HG02852 (cell line): ENCODE measurements around the gene ENO4.
A peak's percentile ranks its signal among the peaks of the same experiment; 100 is the strongest.

ENCODE experiments used
- ATAC-seq: cut with Tn5 transposase; IDR thresholded peaks from one replicate; pipeline ENCODE4 v1.9.1; 2021; ENCODE audit warnings: mild to moderate bottlenecking, moderate library complexity; ENCODE audit not compliant: unreplicated experiment

ENO4 gene

GRCh38 chr10:116828116-116828515 lies 21.2 kb upstream of the ENO4 start:
- ATAC-seq: no peak

GRCh38 chr10:116829711-116830110 lies 19.6 kb upstream of the ENO4 start:
- ATAC-seq: no peak

- ATAC-seq: no peak
These were observed 18.2 kb upstream of the ENO4 start for GRCh38 chr10:116831086-116831485.

- ATAC-seq: no peak
These were observed 17.5 kb upstream of the ENO4 start for GRCh38 chr10:116831790-116832189.

GRCh38 chr10:116833986-116834985 lies 15.0 kb upstream of the ENO4 start:
- ATAC-seq: no peak

GRCh38 chr10:116835658-116836057 lies 13.6 kb upstream of the ENO4 start:
- ATAC-seq: no peak

- no peak for ATAC-seq
These were observed 13.2 kb upstream of the ENO4 start for GRCh38 chr10:116836083-116836482.

- no peak for ATAC-seq
These were observed 12.3 kb upstream of the ENO4 start for GRCh38 chr10:116836902-116837523.

- peak; percentile 89 for ATAC-seq
These were observed 11.1 kb upstream of the ENO4 start for GRCh38 chr10:116838143-116838725.

GRCh38 chr10:116840389-116841075 lies 8.8 kb upstream of the ENO4 start:
- no peak for ATAC-seq

- ATAC-seq: no peak
These were observed 3.5 kb upstream of the ENO4 start for GRCh38 chr10:116845823-116846222.

- peak; percentile 79 for ATAC-seq
These were observed 1.0 kb upstream of the ENO4 start for GRCh38 chr10:116848032-116848943.

GRCh38 chr10:116848944-116849247 lies 403 bp upstream of the ENO4 start:
- no peak for ATAC-seq

GRCh38 chr10:116850058-116850611 lies 836 bp downstream of the ENO4 start:
- no peak for ATAC-seq

GRCh38 chr10:116852246-116852645 lies 2.9 kb downstream of the ENO4 start:
- no peak for ATAC-seq

- ATAC-seq: no peak
These were observed 4.0 kb downstream of the ENO4 start for GRCh38 chr10:116853287-116853686.

GRCh38 chr10:116853701-116854100 lies 4.4 kb downstream of the ENO4 start:
- no peak for ATAC-seq

- no peak for ATAC-seq
These were observed 7.9 kb downstream of the ENO4 start for GRCh38 chr10:116857156-116857555.

- ATAC-seq: no peak
These were observed 12.5 kb downstream of the ENO4 start for GRCh38 chr10:116861796-116862195.

- ATAC-seq: no peak
These were observed 15.1 kb downstream of the ENO4 start for GRCh38 chr10:116864436-116864835.
